Nephron (organoid): Measurements from ENCODE around the gene PPP1R18.
A peak's percentile ranks its signal among the peaks of the same experiment; 100 is the strongest.

Experiments
- H3K27ac Mint-ChIP-seq, 3 experiments: 2 replicates each; pipeline ENCODE4 v1.8.0; 2020; ENCODE audit warnings: mixed read lengths in 3 of 3, mild to moderate bottlenecking in 2 of 3, moderate library complexity in 1 of 3
- H3K27me3 Mint-ChIP-seq: 2 replicates; pipeline ENCODE4 v1.8.0; 2021; ENCODE audit warnings: low read depth, mild to moderate bottlenecking, moderate library complexity, mixed read lengths
- H3K36me3 Mint-ChIP-seq: 2 replicates; pipeline ENCODE4 v1.8.0; 2020; ENCODE audit warnings: low read depth, mixed read lengths
- H3K4me1 Mint-ChIP-seq: 2 replicates; pipeline ENCODE4 v1.8.0; 2020; ENCODE audit warnings: mixed read lengths
- H3K4me3 Mint-ChIP-seq, 3 experiments: 2 replicates each; pipeline ENCODE4 v1.8.0; 2020; ENCODE audit warnings: mild to moderate bottlenecking in 3 of 3, mixed read lengths in 3 of 3, moderate library complexity in 2 of 3
- H3K9me3 Mint-ChIP-seq: 2 replicates; pipeline ENCODE4 v1.8.0; 2020; ENCODE audit warnings: mixed read lengths
- CTCF ChIP-seq, 3 experiments: fragments of 200-600 bp; sonication (generic); IDR thresholded peaks; one replicate each; pipeline ENCODE4 v1.5.0; 2021; ENCODE audit warnings: antibody characterized with exemption in 3 of 3; ENCODE audit not compliant: unreplicated experiment in 3 of 3

PPP1R18 gene

GRCh38 chr6:30682143-30683117 lies 4.0 kb downstream of the PPP1R18 start:
- peak overlapping the region; percentile 82 to 89 (median 89) for H3K4me3 Mint-ChIP-seq
- H3K4me1 Mint-ChIP-seq = peaks cover 67% of the 10 kb centered on the region
- peak overlapping the region; percentile 53 to 82 (median 62) for H3K27ac Mint-ChIP-seq
- peaks cover 25% of the 10 kb centered on the region for H3K36me3 Mint-ChIP-seq
- no peaks in the 10 kb centered on the region for H3K9me3 Mint-ChIP-seq
- TF ChIP-seq CTCF (IDR thresholded peaks at IDR 0.05; ENCODE audit: unreplicated experiment in 3 of 3) = no peak
- no peaks in the 10 kb centered on the region for H3K27me3 Mint-ChIP-seq

GRCh38 chr6:30681766-30682142 lies 4.7 kb downstream of the PPP1R18 start:
- TF ChIP-seq CTCF (IDR thresholded peaks at IDR 0.05; ENCODE audit: unreplicated experiment in 3 of 3) = no peak

GRCh38 chr6:30679765-30680535 lies 6.5 kb downstream of the PPP1R18 start:
- H3K4me3 Mint-ChIP-seq = peak overlapping the region; percentile 57 to 68 (median 64)
- TF ChIP-seq CTCF (IDR thresholded peaks at IDR 0.05; ENCODE audit: unreplicated experiment in 3 of 3) = no peak
- peaks cover 54% of the 10 kb centered on the region for H3K4me1 Mint-ChIP-seq
- H3K27ac Mint-ChIP-seq = peak overlapping the region; percentile 51 to 73 (median 63)
- peaks cover 34% of the 10 kb centered on the region for H3K36me3 Mint-ChIP-seq
- H3K9me3 Mint-ChIP-seq = no peaks in the 10 kb centered on the region
- no peaks in the 10 kb centered on the region for H3K27me3 Mint-ChIP-seq

More at GRCh38 chr6:30681766-30682142, 4.7 kb downstream of the PPP1R18 start:
- Mint-ChIP-seq H3K9me3 (no peaks in the 10 kb centered on the region), H3K36me3 (peaks cover 29% of the 10 kb centered on the region), H3K4me3 (peak overlapping the region; percentile 82 to 89 (median 89)), H3K27me3 (no peaks in the 10 kb centered on the region), H3K4me1 (peaks cover 67% of the 10 kb centered on the region), H3K27ac (peak overlapping the region; percentile 53 to 62 (median 57))

GRCh38 chr6:30678964-30679726 lies 7.3 kb downstream of the PPP1R18 start:
- Mint-ChIP-seq H3K36me3 (peaks cover 33% of the 10 kb centered on the region), H3K27me3 (no peaks in the 10 kb centered on the region), H3K4me1 (peaks cover 48% of the 10 kb centered on the region), H3K4me3 (peak overlapping the region in 2 of 3 experiments; percentile 60 to 65), H3K9me3 (no peaks in the 10 kb centered on the region), H3K27ac (peak overlapping the region in 2 of 3 experiments; percentile 51 to 73)
- TF ChIP-seq CTCF (IDR thresholded peaks at IDR 0.05; ENCODE audit: unreplicated experiment in 3 of 3) = peak; percentile 87 to 93 (median 91)

GRCh38 chr6:30676660-30677285 lies 9.7 kb downstream of the PPP1R18 start:
- Mint-ChIP-seq H3K4me3 (no peak overlapping the region), H3K27me3 (no peaks in the 10 kb centered on the region), H3K27ac (no peak overlapping the region), H3K9me3 (no peaks in the 10 kb centered on the region), H3K36me3 (peaks cover 33% of the 10 kb centered on the region), H3K4me1 (peaks cover 30% of the 10 kb centered on the region)
- TF ChIP-seq CTCF (IDR thresholded peaks at IDR 0.05; ENCODE audit: unreplicated experiment in 3 of 3) = no peak
